Measurements from ENCODE around the gene FREM1. TPM values are rescaled to one million over a fixed set of nuclear protein-coding genes. Genes with fewer than 3 reads are reported as not detected.

FREM1 gene
- total and polyA plus RNA-seq, 10 of the 15 experiments (the other 5 are each of a cell fraction or from before 2014, with no cell fraction given), result 0.01 to 0.16 (median 0.08) TPM; not detected in 7

DNA sequence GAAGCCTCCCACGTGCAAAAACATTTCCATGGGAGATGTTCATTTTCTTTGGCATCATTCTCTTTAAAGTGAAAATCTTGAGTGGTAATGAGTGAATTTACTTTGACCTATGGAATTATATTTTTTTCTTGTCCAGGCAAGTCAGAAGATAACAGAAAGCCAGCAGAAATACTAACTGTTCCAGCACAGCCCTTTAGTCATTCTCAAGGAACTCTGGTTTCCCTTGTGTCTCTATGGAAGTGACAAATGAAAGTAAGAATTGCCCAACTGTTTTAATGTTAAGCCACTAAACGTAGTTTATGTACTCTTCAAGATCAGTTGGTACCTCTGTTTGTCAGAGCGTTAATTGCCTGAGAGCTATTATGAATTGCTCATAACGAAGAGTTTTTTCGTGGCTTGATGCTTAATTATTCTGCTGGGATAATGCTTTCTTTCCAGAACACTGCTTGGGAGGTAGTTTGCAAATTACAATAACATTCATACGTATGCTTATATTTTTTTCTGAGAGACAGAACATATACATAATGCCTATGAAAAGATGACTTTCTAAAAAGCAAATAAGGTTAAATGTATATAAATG lies 103.2 kb downstream of the FREM1 start (continued):
- TF ChIP-seq TBL1XR1 (IDR thresholded peaks at IDR 0.05; ENCODE audit: low read depth, low read length) (no peak), JUNB (IDR thresholded peaks at IDR 0.05) (no peak), RUNX3 (IDR thresholded peaks at IDR 0.05; ENCODE audit: low read length) (no peak), ETV6 (conservative IDR thresholded peaks at IDR 0.05 in 1 of 2, IDR thresholded peaks at IDR 0.05 in 1 of 2; ENCODE audit: borderline replicate concordance in 1 of 2, low read depth in 1 of 2) (no peak), TCF3 (IDR thresholded peaks at IDR 0.05; ENCODE audit: borderline replicate concordance, insufficient read depth, low read depth, low read length) (no peak), CREB1 (IDR thresholded peaks at IDR 0.05; ENCODE audit: low read depth) (no peak), PAX5 (IDR thresholded peaks at IDR 0.05; ENCODE audit: borderline replicate concordance, low read depth, low read length) (no peak)

DNA sequence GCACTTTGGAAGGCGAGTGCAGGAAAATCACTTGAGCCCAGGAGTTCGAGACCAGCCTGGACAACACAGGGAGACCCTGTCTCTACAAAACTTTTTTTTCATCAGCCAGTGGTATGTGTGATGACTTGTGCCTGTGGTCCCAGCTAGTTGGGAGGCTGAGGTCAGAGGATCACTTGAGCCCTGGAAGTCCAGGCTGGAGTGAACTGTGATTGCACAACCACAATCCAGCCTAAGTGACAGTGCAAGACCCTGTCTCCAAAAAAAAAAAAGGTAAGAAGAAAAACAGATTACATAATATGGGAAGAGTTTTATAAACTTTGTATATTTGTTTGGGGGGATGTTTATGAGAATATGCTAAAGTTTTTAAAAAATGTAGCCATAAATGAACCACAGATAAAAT lies 111.2 kb downstream of the FREM1 start:
- BruUV-seq (replicated peaks), result no TSS peak
- RAD21 ChIA-PET (ENCODE audit: unreplicated experiment), result no interaction called here
- SMC1A ChIA-PET (ENCODE audit: uncharacterized antibody, unreplicated experiment), result no interaction called here
- TF ChIP-seq, protein P1, sequence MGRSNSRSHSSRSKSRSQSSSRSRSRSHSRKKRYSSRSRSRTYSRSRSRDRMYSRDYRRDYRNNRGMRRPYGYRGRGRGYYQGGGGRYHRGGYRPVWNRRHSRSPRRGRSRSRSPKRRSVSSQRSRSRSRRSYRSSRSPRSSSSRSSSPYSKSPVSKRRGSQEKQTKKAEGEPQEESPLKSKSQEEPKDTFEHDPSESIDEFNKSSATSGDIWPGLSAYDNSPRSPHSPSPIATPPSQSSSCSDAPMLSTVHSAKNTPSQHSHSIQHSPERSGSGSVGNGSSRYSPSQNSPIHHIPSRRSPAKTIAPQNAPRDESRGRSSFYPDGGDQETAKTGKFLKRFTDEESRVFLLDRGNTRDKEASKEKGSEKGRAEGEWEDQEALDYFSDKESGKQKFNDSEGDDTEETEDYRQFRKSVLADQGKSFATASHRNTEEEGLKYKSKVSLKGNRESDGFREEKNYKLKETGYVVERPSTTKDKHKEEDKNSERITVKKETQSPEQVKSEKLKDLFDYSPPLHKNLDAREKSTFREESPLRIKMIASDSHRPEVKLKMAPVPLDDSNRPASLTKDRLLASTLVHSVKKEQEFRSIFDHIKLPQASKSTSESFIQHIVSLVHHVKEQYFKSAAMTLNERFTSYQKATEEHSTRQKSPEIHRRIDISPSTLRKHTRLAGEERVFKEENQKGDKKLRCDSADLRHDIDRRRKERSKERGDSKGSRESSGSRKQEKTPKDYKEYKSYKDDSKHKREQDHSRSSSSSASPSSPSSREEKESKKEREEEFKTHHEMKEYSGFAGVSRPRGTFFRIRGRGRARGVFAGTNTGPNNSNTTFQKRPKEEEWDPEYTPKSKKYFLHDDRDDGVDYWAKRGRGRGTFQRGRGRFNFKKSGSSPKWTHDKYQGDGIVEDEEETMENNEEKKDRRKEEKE (IDR thresholded peaks at IDR 0.05), result no peak
- TF ChIP-seq, protein P2, sequence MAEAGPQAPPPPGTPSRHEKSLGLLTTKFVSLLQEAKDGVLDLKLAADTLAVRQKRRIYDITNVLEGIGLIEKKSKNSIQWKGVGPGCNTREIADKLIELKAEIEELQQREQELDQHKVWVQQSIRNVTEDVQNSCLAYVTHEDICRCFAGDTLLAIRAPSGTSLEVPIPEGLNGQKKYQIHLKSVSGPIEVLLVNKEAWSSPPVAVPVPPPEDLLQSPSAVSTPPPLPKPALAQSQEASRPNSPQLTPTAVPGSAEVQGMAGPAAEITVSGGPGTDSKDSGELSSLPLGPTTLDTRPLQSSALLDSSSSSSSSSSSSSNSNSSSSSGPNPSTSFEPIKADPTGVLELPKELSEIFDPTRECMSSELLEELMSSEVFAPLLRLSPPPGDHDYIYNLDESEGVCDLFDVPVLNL (IDR thresholded peaks at IDR 0.05; ENCODE audit: low read depth, low read length), result no peak
- TF ChIP-seq IKZF1 (conservative IDR thresholded peaks at IDR 0.05) (no peak), CBX5 (IDR thresholded peaks at IDR 0.05; ENCODE audit: low read depth) (no peak), ZNF217 (IDR thresholded peaks at IDR 0.05) (no peak), PML (IDR thresholded peaks at IDR 0.05; ENCODE audit: low read length) (no peak), SRF (IDR thresholded peaks at IDR 0.05; ENCODE audit: low read depth in 2 of 2, low read length in 2 of 2) (no peak), POLR2AphosphoS5 (IDR thresholded peaks at IDR 0.05; ENCODE audit: low read length) (no peak), SMARCA5 (IDR thresholded peaks at IDR 0.05) (no peak), GATAD2B (conservative IDR thresholded peaks at IDR 0.05; ENCODE audit: low read depth) (no peak)
- TF ChIP-seq, protein P3, sequence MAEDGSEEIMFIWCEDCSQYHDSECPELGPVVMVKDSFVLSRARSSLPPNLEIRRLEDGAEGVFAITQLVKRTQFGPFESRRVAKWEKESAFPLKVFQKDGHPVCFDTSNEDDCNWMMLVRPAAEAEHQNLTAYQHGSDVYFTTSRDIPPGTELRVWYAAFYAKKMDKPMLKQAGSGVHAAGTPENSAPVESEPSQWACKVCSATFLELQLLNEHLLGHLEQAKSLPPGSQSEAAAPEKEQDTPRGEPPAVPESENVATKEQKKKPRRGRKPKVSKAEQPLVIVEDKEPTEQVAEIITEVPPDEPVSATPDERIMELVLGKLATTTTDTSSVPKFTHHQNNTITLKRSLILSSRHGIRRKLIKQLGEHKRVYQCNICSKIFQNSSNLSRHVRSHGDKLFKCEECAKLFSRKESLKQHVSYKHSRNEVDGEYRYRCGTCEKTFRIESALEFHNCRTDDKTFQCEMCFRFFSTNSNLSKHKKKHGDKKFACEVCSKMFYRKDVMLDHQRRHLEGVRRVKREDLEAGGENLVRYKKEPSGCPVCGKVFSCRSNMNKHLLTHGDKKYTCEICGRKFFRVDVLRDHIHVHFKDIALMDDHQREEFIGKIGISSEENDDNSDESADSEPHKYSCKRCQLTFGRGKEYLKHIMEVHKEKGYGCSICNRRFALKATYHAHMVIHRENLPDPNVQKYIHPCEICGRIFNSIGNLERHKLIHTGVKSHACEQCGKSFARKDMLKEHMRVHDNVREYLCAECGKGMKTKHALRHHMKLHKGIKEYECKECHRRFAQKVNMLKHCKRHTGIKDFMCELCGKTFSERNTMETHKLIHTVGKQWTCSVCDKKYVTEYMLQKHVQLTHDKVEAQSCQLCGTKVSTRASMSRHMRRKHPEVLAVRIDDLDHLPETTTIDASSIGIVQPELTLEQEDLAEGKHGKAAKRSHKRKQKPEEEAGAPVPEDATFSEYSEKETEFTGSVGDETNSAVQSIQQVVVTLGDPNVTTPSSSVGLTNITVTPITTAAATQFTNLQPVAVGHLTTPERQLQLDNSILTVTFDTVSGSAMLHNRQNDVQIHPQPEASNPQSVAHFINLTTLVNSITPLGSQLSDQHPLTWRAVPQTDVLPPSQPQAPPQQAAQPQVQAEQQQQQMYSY (CRISPR knock-in tag; IDR thresholded peaks at IDR 0.05), result no peak

More for the DNA sequence above, 111.2 kb downstream of the FREM1 start:
- H3K36me3 ChIP-seq (ENCODE audit: control insufficient read depth in 2 of 2, insufficient read depth in 2 of 2, low read length in 1 of 2), result no peaks in the 10 kb centered on the region
- ATAC-seq, result no peak
- H3K9ac ChIP-seq (ENCODE audit: control insufficient read depth, insufficient read depth, low read length), result no peak overlapping the region
- 0% methylated on average over 2 of the region's 2 CpGs for WGBS (ENCODE audit: insufficient coverage, insufficient replicate concordance, low lambda C conversion rate, missing lambda C conversion rate)
- no peaks in the 10 kb centered on the region for H3K27me3 ChIP-seq (replicated peaks in 1 of 2; ENCODE audit: control insufficient read depth in 2 of 2, insufficient read depth in 2 of 2, low read length in 1 of 2)
- H3K4me2 ChIP-seq (ENCODE audit: control insufficient read depth, insufficient read depth), result no peak overlapping the region
- in situ Hi-C loops (cut with MboI) (no loop called here), intact Hi-C loops (cut with micrococcal nuclease; ENCODE audit: unreplicated experiment) (no loop called here)
- H3K79me2 ChIP-seq (ENCODE audit: control insufficient read depth, insufficient read depth, low read length), result no peaks in the 10 kb centered on the region
- H4K20me1 ChIP-seq (ENCODE audit: control insufficient read depth, insufficient read depth), result no peaks in the 10 kb centered on the region
- DNase-seq (ENCODE audit: low read depth, low spot score), result no peak
- H3K4me1 ChIP-seq (ENCODE audit: control insufficient read depth, insufficient read depth, low read length), result no peaks in the 10 kb centered on the region
- H3K27ac ChIP-seq (ENCODE audit: control insufficient read depth, insufficient read depth), result no peak overlapping the region
- H2AFZ ChIP-seq (ENCODE audit: control insufficient read depth, low read depth, low read length), result no peak overlapping the region
- ChIA-PET CTCF (no interaction called here), POLR2A (no interaction called here)
- FAIRE-seq, result no peak
- no peak overlapping the region for H3K4me3 ChIP-seq
- H3K9me3 ChIP-seq (replicated peaks; ENCODE audit: control insufficient read depth, insufficient read depth, low read length), result no peaks in the 10 kb centered on the region
